NCI-H345 treated with DMSO at 0.1 percent for 48 hours (cell line): ENCODE results near the gene GBP1.
"Not testable (repeated sequence)": the region's sequence is repeated elsewhere in the genome, so short reads cannot be mapped to it uniquely, and the experiment has no call there.

ENCODE experiments used
- DNase-seq: peaks from one replicate; lab custom pipeline; 2025; ENCODE audit not compliant: unreplicated experiment; lab: John Stamatoyannopoulos, UW

Gene GBP1, protein sequence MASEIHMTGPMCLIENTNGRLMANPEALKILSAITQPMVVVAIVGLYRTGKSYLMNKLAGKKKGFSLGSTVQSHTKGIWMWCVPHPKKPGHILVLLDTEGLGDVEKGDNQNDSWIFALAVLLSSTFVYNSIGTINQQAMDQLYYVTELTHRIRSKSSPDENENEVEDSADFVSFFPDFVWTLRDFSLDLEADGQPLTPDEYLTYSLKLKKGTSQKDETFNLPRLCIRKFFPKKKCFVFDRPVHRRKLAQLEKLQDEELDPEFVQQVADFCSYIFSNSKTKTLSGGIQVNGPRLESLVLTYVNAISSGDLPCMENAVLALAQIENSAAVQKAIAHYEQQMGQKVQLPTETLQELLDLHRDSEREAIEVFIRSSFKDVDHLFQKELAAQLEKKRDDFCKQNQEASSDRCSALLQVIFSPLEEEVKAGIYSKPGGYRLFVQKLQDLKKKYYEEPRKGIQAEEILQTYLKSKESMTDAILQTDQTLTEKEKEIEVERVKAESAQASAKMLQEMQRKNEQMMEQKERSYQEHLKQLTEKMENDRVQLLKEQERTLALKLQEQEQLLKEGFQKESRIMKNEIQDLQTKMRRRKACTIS

DNA sequence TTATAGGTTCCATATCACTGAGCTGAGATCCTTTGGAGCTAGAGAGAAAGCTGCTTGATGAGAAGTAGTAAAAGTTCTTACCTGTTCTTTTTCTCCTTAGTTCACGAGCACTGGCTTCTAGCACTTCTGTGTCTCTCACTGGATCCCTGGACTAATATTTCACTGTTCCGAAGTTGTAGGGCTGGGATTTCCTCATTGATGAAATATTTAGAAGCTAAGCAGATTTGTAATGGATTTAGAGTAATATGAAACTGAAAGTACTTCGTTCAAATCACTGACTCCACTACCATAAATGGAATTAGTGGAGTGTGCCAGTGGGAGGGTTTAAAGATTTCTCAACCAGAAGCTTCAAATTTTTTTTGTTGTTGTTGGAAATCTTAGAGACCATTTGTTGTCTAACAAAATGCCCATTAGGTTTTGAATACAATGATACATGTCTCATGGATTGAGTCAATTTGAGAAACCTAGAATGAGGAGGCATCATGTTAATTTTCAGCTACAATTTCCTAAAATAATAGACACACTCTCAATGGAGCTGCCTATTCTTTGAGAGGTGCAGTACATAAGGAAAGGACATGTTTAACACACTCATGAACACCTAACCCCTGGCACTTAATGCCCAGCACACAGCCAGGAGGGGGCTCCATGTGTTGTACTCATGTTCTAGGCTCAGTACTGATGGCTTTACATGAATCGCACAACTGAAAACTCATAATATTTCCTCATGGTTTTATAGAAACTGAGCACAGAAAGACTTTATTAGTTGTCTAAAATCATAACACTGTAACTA is at the start of gene GBP1:
Gene GBP1, minus strand, starts transcription at position 130 of the 790 bp plus-strand sequence. CDS start 1,974 bp downstream, outside the sequence.
- DNase-seq = no peak

DNA sequence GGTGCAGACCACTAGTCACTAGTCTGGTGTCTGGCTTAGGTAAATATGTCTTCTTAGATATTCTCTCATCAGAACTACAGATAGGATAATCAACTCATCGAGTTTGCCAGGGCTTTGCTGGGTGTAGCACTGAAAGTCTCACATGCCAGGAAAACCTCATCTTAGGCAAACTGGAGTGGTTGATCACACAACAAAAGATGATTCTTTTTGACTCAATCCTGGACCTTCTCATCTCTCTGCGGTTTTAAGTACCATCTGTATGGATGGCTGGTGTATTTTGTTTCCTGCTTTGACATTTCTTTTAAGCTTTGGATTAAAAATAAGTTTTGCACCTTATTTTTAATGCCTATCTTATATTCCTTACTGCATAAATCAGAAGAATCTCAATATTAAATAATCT is 49.7 kb upstream of the GBP1 start:
- no peak for DNase-seq

DNA sequence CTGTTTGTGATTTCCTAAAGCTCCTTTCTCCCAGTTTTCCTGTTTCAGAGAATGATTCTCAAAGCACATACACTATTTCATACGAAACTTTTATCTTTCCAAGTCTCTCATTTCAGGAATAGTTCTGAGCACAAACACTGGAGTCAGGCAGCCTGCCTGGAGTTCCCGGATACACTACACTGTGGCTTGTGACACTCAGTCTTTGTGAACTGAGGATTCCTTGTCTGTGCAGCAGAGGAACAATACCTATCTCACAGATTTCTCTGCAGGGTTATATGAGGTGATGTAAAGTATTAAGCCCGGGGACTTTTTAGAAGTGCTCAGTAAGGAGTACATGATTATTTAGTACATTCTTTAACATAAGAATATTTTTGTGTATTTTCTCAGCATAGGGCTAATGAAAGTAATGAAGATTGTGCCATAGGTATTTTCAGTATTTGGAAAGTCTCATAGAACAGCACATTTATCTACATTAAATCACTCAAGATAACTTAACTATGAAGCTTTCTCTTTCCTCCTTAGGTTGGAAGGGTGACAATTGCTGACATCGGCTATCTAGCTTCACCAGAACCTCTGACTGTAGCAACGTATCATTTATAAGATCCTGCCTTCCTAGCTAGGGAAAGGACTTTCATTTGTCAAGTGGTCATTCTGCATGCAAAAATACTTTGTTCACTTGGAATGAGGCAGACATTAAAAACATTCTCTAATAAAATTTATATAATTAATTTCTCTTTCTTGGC is 48.0 kb upstream of the GBP1 start:
- no peak for DNase-seq

DNA sequence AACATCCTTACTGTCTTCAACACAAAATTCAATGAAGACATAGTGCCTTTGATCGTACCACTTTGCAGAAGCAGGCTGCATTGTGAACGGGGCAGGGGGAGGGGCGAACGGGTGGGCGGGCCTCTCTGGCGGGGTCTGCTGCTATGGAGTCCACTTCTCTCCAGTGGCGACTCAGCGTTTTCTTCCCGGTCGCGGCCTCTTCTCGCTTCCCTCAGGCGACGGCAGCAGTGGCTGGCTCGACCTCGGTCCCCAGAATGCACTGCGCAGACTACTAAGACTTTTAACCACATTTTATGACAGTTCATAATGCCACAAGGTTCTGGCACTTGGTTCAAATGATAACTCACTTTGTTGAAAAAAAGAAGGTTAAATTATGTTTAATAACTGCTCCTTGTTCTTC is 39.7 kb upstream of the GBP1 start:
- DNase-seq = no peak

DNA sequence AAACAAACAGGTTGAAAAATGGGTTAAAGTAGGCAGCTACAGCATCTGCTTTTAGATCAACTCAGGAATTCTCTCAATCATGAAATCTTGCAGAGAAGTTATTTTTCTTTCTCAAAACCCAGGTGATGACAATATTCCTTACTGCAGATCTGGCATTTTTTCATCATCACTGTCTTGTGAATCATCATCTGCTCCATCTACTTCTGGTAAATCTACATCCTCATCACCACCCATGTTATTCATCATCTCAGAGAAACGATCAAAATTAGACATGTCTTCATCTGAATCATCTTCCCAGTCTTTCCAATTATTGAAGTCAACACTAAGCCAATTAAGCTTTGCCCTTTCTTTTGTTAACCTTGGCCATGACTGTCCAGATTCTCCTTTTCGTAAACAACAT is 39.1 kb upstream of the GBP1 start:
- no peak for DNase-seq

DNA sequence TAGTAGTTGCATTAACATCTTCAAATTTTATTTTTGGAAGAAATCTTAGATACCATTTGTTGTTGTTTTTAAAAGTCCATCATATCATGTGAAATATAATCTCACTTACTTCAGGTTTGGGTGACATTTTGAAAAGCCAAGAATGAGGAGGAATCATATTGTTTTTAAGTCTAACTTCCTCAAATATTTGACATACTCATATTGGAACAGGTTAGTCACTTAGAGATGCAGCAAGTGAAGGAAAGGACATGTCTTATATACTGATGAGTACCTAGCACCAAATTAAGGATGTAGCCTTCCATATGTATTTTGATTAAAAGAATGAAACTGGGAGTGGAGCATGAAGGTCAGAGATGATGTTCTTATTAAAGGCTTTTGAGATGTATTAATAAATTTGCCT is 37.0 kb upstream of the GBP1 start:
- DNase-seq = no peak

DNA sequence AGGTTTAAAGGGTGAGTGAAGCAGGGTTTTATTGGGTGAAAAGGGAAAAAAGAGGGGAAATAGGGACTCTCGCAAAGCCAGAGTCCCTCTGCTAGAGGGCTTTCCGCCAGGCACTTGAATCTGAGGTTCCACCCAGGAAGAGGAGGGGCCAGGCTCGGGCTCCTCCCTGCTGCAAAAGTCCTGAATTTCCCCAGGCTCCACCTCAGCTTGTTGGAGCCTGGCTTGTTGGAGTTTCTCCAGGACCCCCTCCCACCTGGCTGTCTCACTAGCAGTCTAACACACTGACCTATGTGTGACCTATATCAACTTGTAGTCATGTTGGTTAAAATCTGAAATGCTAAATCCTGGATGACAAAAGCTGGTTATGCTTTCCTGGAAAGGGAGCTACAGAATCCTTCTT is 35.4 kb upstream of the GBP1 start:
- no peak for DNase-seq

DNA sequence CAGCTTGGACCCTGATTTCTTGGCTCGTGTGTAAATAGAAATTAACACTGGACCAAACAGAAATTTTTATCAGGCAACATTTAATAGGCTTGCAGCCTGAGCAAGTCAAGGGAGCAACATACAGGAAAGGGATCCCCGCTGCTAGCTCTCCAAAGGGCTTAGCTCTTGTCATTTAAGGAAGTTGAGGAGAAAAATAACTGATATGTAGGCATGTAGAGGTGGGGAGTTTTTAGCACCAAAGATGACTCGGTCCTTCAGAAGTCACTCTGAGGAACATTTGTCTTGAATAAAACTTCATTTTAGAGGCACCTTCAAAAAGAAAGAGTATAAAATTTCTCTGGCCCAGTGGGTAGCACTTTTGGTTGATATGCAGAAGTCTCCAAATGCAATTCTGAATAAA is 33.8 kb upstream of the GBP1 start:
- no peak for DNase-seq

DNA sequence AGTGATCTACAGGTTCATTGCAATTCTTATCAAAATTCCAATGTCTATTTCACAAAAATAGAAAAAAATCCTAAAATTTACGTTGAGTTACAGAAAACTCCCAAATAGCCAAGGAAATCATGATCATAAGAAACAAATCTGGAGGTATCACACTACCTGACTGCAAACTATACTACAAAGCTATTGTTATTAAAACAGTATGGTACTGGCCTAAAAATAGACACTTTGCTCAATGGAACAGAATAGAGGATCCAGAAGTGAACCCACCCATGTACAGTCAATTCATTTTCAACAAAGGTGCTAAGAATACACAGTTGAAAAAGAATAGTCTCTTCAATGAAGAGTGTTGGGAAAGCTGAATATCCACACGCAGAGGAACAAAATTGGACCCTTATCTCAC is 30.7 kb upstream of the GBP1 start:
- DNase-seq = no peak

DNA sequence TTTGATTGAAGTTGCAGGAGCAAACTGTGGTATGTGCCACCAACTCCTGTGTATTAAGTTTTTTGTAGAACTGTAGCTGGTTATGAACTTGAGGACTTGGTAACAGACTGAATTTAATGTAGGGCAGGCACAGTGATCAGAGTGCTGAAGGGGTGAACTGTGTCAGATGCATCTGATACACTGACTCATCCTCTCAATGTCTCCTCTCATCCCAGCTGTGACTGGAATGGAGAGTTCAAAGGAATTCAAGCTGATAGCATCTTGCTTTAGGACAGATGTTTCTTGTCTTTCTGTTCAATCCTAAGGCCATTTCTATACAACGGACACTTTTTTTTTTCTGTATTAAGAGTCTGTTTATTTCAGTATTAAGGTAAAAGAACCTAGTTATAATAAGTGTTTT is 25.0 kb upstream of the GBP1 start:
- no peak for DNase-seq

DNA sequence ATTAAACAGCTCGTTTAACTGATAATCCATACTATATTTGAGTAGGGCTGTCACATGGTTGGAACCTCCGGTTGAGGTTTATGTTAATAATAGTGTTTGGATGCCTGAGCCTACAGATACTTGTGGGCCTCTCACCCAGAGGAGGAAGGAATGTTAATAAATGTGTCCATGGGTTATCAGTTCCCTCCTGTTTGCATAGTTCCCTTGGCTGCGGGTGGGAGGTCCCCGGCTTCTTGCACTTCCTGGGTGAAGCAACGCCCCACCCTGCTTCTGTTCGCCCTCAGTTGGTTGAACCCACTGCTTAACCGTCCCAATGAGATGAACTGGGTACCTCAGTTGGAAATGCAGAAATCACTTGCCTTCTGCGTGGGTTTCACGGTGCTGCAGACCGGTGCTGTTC is 23.6 kb upstream of the GBP1 start:
- DNase-seq = no peak

DNA sequence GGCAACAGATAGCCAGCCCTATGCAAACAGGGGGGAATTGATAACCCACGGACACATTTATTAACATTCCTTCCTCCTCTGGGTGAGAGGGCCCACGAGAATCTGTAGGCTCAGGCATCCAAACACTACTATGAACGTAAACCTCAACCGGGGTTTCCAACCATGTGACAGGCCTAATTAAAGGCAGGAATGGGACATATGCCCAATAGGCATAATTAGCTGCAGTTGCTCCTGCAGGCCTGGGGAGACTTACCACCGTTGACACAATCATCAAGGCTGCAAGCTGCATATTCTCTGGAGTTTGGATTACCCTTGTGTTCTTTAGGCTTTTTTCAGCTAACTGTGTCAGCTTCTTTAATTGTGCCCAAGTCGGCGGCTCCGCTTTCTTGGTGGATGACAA is 22.2 kb upstream of the GBP1 start:
- no peak for DNase-seq

DNA sequence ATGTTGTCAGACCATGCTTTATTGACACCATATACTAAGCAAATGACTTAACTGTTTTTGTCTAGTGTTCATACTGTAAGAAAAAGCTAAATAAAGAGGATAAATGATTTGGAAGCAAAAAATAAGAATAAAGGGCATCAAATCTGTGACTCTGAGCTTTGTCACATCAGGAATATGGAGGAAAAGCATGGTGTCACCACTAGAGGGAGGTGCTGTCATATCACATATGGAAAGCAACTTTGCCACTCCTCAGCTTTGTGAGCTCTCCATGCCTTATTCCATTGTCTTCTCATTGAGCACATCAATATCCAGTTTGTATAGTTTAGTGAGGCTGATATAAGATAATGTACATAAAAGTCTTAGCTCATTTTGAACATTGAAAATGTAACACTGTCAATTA is 20.8 kb upstream of the GBP1 start:
- no peak for DNase-seq

DNA sequence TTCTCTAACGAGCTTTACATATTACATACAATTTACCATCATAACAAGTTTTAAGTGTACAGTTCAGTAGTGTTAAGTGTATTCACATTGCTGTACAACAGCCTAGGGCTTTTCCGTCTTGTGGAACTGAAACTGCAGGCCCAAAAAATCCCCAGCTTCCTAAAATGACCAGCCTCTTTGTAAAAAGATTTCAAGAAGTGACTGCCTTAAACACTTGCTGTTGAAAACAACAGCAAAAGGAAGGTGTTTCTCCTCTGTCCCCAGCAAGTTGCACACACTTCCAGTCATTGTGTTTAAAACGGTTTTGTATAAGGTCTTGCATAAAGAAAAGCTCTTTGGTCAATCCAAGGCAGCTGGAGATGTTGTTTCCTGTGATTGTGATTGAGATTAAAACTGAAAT is 16.0 kb upstream of the GBP1 start:
- no peak for DNase-seq

DNA sequence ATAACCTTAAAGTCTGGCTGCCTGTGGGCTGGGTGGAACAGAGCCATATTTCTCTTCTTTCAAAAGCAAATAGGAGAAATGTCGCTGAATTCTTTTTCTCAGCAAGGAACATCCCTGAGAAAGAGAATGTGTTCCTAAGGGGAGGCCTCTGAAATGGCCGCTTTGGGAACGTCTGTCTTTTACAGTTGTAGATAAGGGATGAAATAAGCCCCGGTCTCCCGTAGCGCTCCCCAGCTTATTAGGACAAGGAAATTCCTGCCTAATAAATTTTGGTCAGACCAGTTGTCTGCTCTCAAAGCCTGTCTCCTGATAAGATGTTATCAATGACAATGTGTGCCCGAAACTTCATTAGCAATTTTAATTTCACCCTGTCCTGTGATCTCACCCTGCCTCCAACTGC is 15.1 kb upstream of the GBP1 start:
- DNase-seq = not testable (repeated sequence)

DNA sequence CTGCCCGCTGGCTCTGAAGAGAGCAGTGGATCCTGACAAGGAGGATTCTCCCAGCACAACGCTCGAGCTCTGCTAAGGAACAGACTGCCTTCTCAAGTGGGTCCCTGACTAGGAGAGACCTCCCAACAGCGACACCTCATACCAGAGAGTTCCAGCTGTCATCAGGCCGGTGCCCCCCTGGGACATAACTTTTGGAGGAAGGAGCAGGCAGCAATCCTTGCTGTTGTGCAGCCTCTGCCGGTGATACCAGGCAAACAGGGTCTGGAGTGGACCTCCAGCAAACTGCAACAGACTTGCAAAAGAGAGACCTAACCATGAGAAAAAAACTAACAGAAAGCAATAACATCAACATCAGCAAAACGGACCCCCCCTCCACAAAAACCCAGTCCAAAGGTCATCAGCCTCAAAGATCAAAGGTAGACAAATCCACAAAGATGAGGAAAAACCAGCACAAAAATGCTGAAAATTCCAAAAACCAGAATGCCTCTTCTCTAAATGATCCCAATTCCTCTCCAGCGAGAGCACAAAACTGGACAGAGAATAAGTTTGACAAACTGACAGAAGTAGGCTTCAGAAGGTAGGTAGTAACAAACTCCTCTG is 7.6 kb upstream of the GBP1 start:
- not testable (repeated sequence) for DNase-seq

DNA sequence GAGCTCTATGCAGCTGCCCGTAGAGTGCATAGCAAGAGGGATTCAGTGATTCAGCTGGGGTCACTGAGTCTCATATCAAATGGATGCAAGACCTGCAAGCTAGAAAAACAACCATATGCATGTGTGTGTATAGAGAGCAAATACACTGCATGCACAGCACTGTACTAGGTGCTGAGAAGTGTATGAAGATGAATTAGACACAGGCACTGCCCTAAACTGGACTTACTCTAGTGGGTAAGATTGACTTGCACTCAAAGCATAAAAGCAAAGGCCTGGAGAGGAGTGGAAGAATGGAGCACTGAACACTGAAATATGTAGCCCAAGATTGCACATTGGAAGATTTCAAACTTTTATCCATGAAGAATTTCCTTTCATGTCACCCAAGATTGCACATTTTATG is 5.5 kb upstream of the GBP1 start:
- no peak for DNase-seq

DNA sequence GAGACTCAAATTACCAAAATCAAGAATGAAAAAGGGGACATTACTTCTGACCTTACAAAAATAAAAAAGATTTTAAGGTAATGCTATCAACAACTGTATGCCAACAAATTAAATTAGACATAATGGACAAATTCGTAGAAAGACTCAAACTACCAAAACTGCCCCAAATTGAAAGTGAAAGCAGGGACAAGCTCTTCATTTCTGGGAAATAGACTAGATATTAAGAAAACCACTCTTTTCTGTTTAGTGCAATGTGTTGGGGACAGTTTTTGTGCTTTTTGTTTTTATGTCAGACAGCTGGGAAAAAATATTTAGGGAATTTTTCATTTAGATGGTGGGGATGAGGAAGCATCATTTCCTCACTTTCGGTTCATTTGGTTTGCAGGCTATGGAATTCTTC is 4.9 kb upstream of the GBP1 start:
- DNase-seq = no peak

DNA sequence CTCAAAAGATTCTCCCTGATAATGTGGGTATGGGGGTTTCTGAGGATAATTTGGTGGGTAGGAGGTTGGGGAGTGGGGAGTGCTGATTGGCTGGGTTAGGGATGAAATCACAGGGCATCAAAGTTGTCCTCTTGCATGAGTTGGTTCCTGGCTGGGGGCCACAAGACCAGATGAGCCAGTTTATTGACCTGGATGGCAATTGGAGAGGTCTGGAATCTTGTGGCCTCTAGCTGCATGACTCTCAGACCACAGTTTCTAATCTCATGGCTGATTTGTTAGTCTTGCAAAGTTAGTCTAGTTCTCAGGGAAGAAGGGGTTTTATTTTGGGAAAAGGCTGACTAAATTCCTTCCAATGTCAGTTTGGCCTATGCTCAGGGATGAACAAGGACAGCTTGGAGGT is 3.3 kb upstream of the GBP1 start:
- DNase-seq = no peak

DNA sequence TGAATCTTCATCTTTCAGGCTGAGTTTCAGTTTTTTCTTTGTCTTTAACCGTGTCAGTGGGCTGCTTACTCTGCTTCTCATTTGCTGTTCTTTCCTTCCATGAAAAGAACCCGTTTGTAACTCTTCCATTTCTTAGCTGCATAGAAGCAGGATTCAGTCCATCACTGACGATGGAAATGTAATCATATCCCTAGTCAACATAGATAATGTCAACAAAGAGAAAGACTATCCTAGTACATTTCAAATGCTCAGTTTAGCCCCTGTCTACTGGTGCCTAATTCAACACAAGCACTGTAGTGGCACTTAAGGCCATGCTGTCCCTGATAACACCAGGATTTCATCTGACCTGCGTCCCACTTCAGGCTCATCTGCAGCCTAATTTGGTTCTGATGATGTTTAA is 376 bp downstream of the GBP1 start:
- no peak for DNase-seq

DNA sequence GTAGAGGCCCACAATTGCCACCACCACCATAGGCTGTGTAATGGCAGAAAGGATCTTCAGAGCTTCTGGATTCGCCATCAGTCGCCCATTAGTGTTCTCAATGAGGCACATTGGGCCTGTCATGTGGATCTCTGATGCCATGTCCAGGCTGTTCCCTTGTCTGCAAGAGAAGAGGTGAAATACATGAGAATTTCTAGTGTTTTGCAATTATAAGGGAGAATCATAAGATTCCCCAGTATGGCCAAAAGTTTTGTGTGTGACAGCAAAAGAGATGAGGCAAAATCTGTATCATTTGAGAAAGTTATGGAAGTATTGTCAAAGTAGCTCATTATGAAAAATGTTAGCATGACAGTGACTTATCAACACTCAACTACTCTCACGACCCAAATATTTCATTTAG is 1.9 kb downstream of the GBP1 start:
- no peak for DNase-seq
